Naive thymus-derived CD8-positive, alpha-beta T cell (primary cell): ENCODE measurements around the gene CCDC85C. TPM values are rescaled to one million over a fixed set of nuclear protein-coding genes. Genes with fewer than 3 reads are reported as not detected.

Source experiments
- ATAC-seq, 2 donors: fragments of 150-1000 bp; cut with Tn5 transposase in 1 of 2; sonication (Bioruptor Pico), chemical (Tn5 transposase) in 1 of 2; 1 replicate in 1 of 2; 2 replicates in 1 of 2; pipeline ENCODE4 v1.10.0; 2021; ENCODE audit warnings: mild to moderate bottlenecking in 2 of 2, moderate library complexity in 2 of 2
- POLR2A ChIA-PET: fragments of 350-600 bp; sonication (Branson Sonifier 250); formaldehyde crosslinking; loops from one replicate; lab custom pipeline; 2021; ENCODE audit warnings: antibody characterized with exemption; lab: Charles Lee
- DNase-seq, 10 donors: peaks; one replicate each; pipeline versions ENCODE4 v3.0.0 to v3.0.0-alpha.2; 2020 to 2022
- H3K27ac Mint-ChIP-seq, 10 donors: one replicate each; pipeline ENCODE4 v1.8.0; 2020 to 2022; ENCODE audit warnings: mild to moderate bottlenecking in 10 of 10, mixed read lengths in 10 of 10, moderate library complexity in 4 of 10, inconsistent platforms in 1 of 10
- H3K27me3 Mint-ChIP-seq, 5 donors: one replicate each; pipeline ENCODE4 v1.8.0; 2021 to 2022; ENCODE audit warnings: mixed read lengths in 5 of 5
- H3K36me3 Mint-ChIP-seq, 3 donors: one replicate each; pipeline ENCODE4 v1.8.0; 2020 to 2022; ENCODE audit warnings: mixed read lengths in 3 of 3, mild to moderate bottlenecking in 2 of 3, inconsistent platforms in 1 of 3
- H3K4me1 Mint-ChIP-seq, 4 donors: one replicate each; pipeline ENCODE4 v1.8.0; 2021 to 2022; ENCODE audit warnings: mixed read lengths in 4 of 4
- H3K4me3 Mint-ChIP-seq, 10 donors: one replicate each; pipeline ENCODE4 v1.8.0; 2020 to 2022; ENCODE audit warnings: mild to moderate bottlenecking in 10 of 10, mixed read lengths in 10 of 10, moderate library complexity in 6 of 10, inconsistent platforms in 1 of 10
- H3K9me3 Mint-ChIP-seq, 9 donors: one replicate each; pipeline ENCODE4 v1.8.0; 2020 to 2022; ENCODE audit warnings: mixed read lengths in 9 of 9, mild to moderate bottlenecking in 3 of 9, inconsistent platforms in 1 of 9, moderate library complexity in 1 of 9
- polyA plus RNA-seq, 3 donors: library from polyadenylated mRNA; unstranded; fragments of 300-500 nt; fragmentation: Illumina TruSeq; gene quantifications; one replicate each; pipeline ENCODE4 v1.2.3, GENCODE V29; 2021
- total RNA-seq, 8 experiments: library from RNA in 2 of 8; stranded (reverse) in 2 of 8; gene quantifications; one replicate each; pipeline ENCODE4 v1.2.3 and lab custom pipeline; 2021 to 2026

Gene CCDC85C
- total and polyA plus RNA-seq, 5 experiments from 2014 or later, result 0.67 to 10.1 (median 1.4) TPM

- no peak for ATAC-seq
- Mint-ChIP-seq H3K36me3 (no peaks in the 10 kb centered on the region), H3K4me3 (no peak overlapping the region), H3K9me3 (no peaks in the 10 kb centered on the region), H3K27ac (no peak overlapping the region), H3K27me3 (peaks cover 0 to 2% (median 0%) of the 10 kb centered on the region in 5 donors), H3K4me1 (peaks cover 0 to 16% (median 6%) of the 10 kb centered on the region in 4 donors)
- no peak for DNase-seq
- POLR2A ChIA-PET, result no interaction called here
Measured at GRCh38 chr14:99561864-99562263, 42.1 kb downstream of the CCDC85C start.

- no peak for DNase-seq
- H3K4me1 Mint-ChIP-seq, result peaks cover 0 to 16% (median 6%) of the 10 kb centered on the region in 4 donors
- no peaks in the 10 kb centered on the region for H3K36me3 Mint-ChIP-seq
- H3K4me3 Mint-ChIP-seq, result no peak overlapping the region
- H3K9me3 Mint-ChIP-seq, result no peaks in the 10 kb centered on the region
- H3K27ac Mint-ChIP-seq, result no peak overlapping the region
- POLR2A ChIA-PET, result no interaction called here
- ATAC-seq, result no peak
- H3K27me3 Mint-ChIP-seq, result peaks cover 0 to 2% (median 0%) of the 10 kb centered on the region in 5 donors
Measured at GRCh38 chr14:99560922-99561683, 42.9 kb downstream of the CCDC85C start.

- peaks cover 0 to 15% (median 6%) of the 10 kb centered on the region in 4 donors for H3K4me1 Mint-ChIP-seq
- no peaks in the 10 kb centered on the region for H3K9me3 Mint-ChIP-seq
- H3K27ac Mint-ChIP-seq, result no peak overlapping the region
- POLR2A ChIA-PET, result no interaction called here
- H3K36me3 Mint-ChIP-seq, result no peaks in the 10 kb centered on the region
- H3K4me3 Mint-ChIP-seq, result no peak overlapping the region
- H3K27me3 Mint-ChIP-seq, result peaks cover 0 to 2% (median 0%) of the 10 kb centered on the region in 5 donors
- DNase-seq, result no peak
- no peak for ATAC-seq
Measured at GRCh38 chr14:99560403-99560802, 43.6 kb downstream of the CCDC85C start.

- ATAC-seq (no peak), DNase-seq (no peak)
- POLR2A ChIA-PET, result no interaction called here
- H3K4me1 Mint-ChIP-seq, result peaks cover 0 to 15% (median 5%) of the 10 kb centered on the region in 4 donors
- H3K27ac Mint-ChIP-seq, result peak overlapping the region in 1 of 10 donors; percentile 37
- H3K36me3 Mint-ChIP-seq, result no peaks in the 10 kb centered on the region
- no peak overlapping the region for H3K4me3 Mint-ChIP-seq
- no peaks in the 10 kb centered on the region for H3K9me3 Mint-ChIP-seq
- peaks cover 0 to 2% (median 0%) of the 10 kb centered on the region in 5 donors for H3K27me3 Mint-ChIP-seq
Measured at GRCh38 chr14:99559286-99559990, 44.6 kb downstream of the CCDC85C start.

- H3K4me3 Mint-ChIP-seq, result no peak overlapping the region
- H3K9me3 Mint-ChIP-seq, result no peaks in the 10 kb centered on the region
- H3K4me1 Mint-ChIP-seq, result peaks cover 0 to 9% (median under 1%) of the 10 kb centered on the region in 4 donors
- no peaks in the 10 kb centered on the region for H3K36me3 Mint-ChIP-seq
- POLR2A ChIA-PET, result interaction anchor here (1.1 kb wide), 1 partner anchor 13 kb away, joined by 3 read pairs; no protein-coding TSS in a partner anchor
- no peak for ATAC-seq
- no peaks in the 10 kb centered on the region for H3K27me3 Mint-ChIP-seq
- H3K27ac Mint-ChIP-seq, result no peak overlapping the region
- no peak for DNase-seq
Measured at GRCh38 chr14:99556134-99556791, 47.7 kb downstream of the CCDC85C start.

- ATAC-seq (no peak), DNase-seq (no peak)
- Mint-ChIP-seq H3K4me1 (peaks cover 0 to 15% (median 5%) of the 10 kb centered on the region in 4 donors), H3K9me3 (no peaks in the 10 kb centered on the region), H3K27me3 (no peaks in the 10 kb centered on the region), H3K36me3 (no peaks in the 10 kb centered on the region), H3K27ac (peak overlapping the region in 2 of 10 donors; percentile 4 to 48), H3K4me3 (no peak overlapping the region)
- POLR2A ChIA-PET, result interaction anchor here (1.1 kb wide), 1 partner anchor 12 kb away, joined by 3 read pairs; no protein-coding TSS in a partner anchor
Measured at GRCh38 chr14:99554757-99555531, 49.1 kb downstream of the CCDC85C start.

GRCh38 chr14:99554184-99554583 lies 49.8 kb downstream of the CCDC85C start:
- Mint-ChIP-seq H3K4me1 (peaks cover 0 to 15% (median 5%) of the 10 kb centered on the region in 4 donors), H3K36me3 (no peaks in the 10 kb centered on the region), H3K4me3 (no peak overlapping the region), H3K27ac (peak overlapping the region in 2 of 10 donors; percentile 41 to 46), H3K9me3 (no peaks in the 10 kb centered on the region), H3K27me3 (no peaks in the 10 kb centered on the region)
- DNase-seq (no peak), ATAC-seq (no peak)
- POLR2A ChIA-PET, result no interaction called here

GRCh38 chr14:99552572-99553216 lies 51.3 kb downstream of the CCDC85C start:
- Mint-ChIP-seq H3K27ac (no peak overlapping the region), H3K9me3 (no peaks in the 10 kb centered on the region), H3K27me3 (no peaks in the 10 kb centered on the region), H3K4me1 (peaks cover 0 to 15% (median 5%) of the 10 kb centered on the region in 4 donors), H3K36me3 (no peaks in the 10 kb centered on the region), H3K4me3 (no peak overlapping the region)
- POLR2A ChIA-PET, result no interaction called here
- DNase-seq (no peak), ATAC-seq (no peak)

- ATAC-seq (no peak), DNase-seq (no peak)
- Mint-ChIP-seq H3K4me3 (no peak overlapping the region), H3K36me3 (no peaks in the 10 kb centered on the region), H3K9me3 (no peaks in the 10 kb centered on the region), H3K27me3 (no peaks in the 10 kb centered on the region), H3K4me1 (peaks cover 0 to 14% (median 5%) of the 10 kb centered on the region in 4 donors), H3K27ac (no peak overlapping the region)
- POLR2A ChIA-PET, result no interaction called here
Measured at GRCh38 chr14:99552021-99552553, 51.9 kb downstream of the CCDC85C start.

- Mint-ChIP-seq H3K4me1 (peaks cover 0 to 18% (median 5%) of the 10 kb centered on the region in 4 donors), H3K27ac (peak overlapping the region in 1 of 10 donors; percentile 16)
Measured at GRCh38 chr14:99551034-99551922, 52.7 kb downstream of the CCDC85C start.

More at GRCh38 chr14:99551034-99551922, 52.7 kb downstream of the CCDC85C start:
- POLR2A ChIA-PET, result no interaction called here
- Mint-ChIP-seq H3K36me3 (no peaks in the 10 kb centered on the region), H3K9me3 (no peaks in the 10 kb centered on the region), H3K4me3 (no peak overlapping the region), H3K27me3 (no peaks in the 10 kb centered on the region)
- DNase-seq (no peak), ATAC-seq (no peak)
